Body of pancreas (tissue), 4 donors: Measurements from ENCODE around the gene FNDC3B. TPM values are rescaled to one million over a fixed set of nuclear protein-coding genes. Genes with fewer than 3 reads are reported as not detected.
"Not testable (repeated sequence)": the region's sequence is repeated elsewhere in the genome, so short reads cannot be mapped to it uniquely, and the experiment has no call there.

ENCODE experiments used
- ATAC-seq: fragments of 150-250 bp; one replicate; pipeline ENCODE4 v1.9.1; 2016
- DNase-seq, 4 donors: peaks; one replicate each; pipeline ENCODE4 v3.0.0-alpha.2; 2019
- H3K27ac ChIP-seq, 4 donors: fragments of 200-600 bp; sonication (generic); 1 replicate in 3 of 4; 2 replicates in 1 of 4; pipeline versions ENCODE4 v1.5.1 to v1.6.1; 2016 to 2019; ENCODE audit warnings: mild to moderate bottlenecking in 1 of 4, mixed read lengths in 1 of 4, moderate library complexity in 1 of 4
- H3K27me3 ChIP-seq, 2 donors: fragments of 200-600 bp; sonication (generic); one replicate each; pipeline ENCODE4 v1.6.0; 2016; ENCODE audit warnings: mild to moderate bottlenecking in 1 of 2
- H3K36me3 ChIP-seq, 2 donors: fragments of 200-600 bp; sonication (generic); replicated peaks in 1 of 2; 2 replicates each; pipeline ENCODE4 v1.5.1; 2016; ENCODE audit warnings: low read depth in 2 of 2; ENCODE audit not compliant: insufficient read depth in 1 of 2
- H3K4me1 ChIP-seq: fragments of 200-600 bp; sonication (generic); one replicate; pipeline ENCODE4 v1.6.0; 2016
- H3K4me3 ChIP-seq, 2 donors: fragments of 200-600 bp; sonication (generic); 1 replicate in 1 of 2; 2 replicates in 1 of 2; pipeline ENCODE4 v1.5.1; 2016 to 2019
- H3K9me3 ChIP-seq, 3 donors: fragments of 200-600 bp; sonication (generic); 1 replicate in 2 of 3; 2 replicates in 1 of 3; pipeline ENCODE4 v1.5.1; 2016
- CTCF ChIP-seq, 7 experiments: fragments of 450-650 bp in 4 of 7; fragments of 200-600 bp in 3 of 7; sonication (generic) in 3 of 7; IDR thresholded peaks; one replicate each; pipeline ENCODE4 v1.5.1; 2016 to 2019; ENCODE audit warnings: antibody characterized with exemption in 7 of 7
- POLR2A ChIP-seq, 3 donors: fragments of 450-650 bp; IDR thresholded peaks; one replicate each; pipeline ENCODE4 v1.6.1; 2016; ENCODE audit warnings: antibody characterized with exemption in 3 of 3, mild to moderate bottlenecking in 2 of 3
- WGBS, 2 donors: methylation state at CpG; one replicate each; pipeline ENCODE4 v1.1.5; 2017; 5-methylcytosine and 5-hydroxymethylcytosine counted together
- intact Hi-C: fragments of 100-400 bp; cut with DNase I; formaldehyde crosslinking; loops from one replicate; pipeline ENCODE4 v1.15.1; 2023
- total RNA-seq, 2 donors: library from RNA; depleted of rRNA; stranded (reverse); fragments of >200 nt; gene quantifications; one replicate each; pipeline ENCODE4 v1.1.0, GENCODE V29; 2016

FNDC3B gene
- total RNA-seq, 2 donors from 2014 or later: 64.3 to 86.0 TPM

GRCh38 chr3:172089250-172089649 lies 49.9 kb downstream of the FNDC3B start:
- Histone ChIP-seq H3K9me3 (no peaks in the 10 kb centered on the region), H3K27ac (peak overlapping the region in 1 of 4 donors; percentile 76), H3K4me1 (peaks cover 38% of the 10 kb centered on the region), H3K27me3 (no peaks in the 10 kb centered on the region), H3K36me3 (no peaks in the 10 kb centered on the region), H3K4me3 (no peak overlapping the region)
- TF ChIP-seq CTCF (IDR thresholded peaks at IDR 0.05): no peak
- no peak for TF ChIP-seq POLR2A (IDR thresholded peaks at IDR 0.05)
- ATAC-seq (no peak), DNase-seq (no peak)
- WGBS, 2 donors: 74 to 76% methylated on average over 4 of the region's 4 CpGs
- intact Hi-C loops: no loop called here

GRCh38 chr3:172090035-172090434 lies 50.7 kb downstream of the FNDC3B start:
- H3K27me3 ChIP-seq: no peaks in the 10 kb centered on the region
- peaks cover 32% of the 10 kb centered on the region for H3K4me1 ChIP-seq
- DNase-seq (no peak), ATAC-seq (no peak)
- intact Hi-C loops: no loop called here
- H3K9me3 ChIP-seq: no peaks in the 10 kb centered on the region
- H3K27ac ChIP-seq: peak overlapping the region in 1 of 4 donors; percentile 76
- WGBS, 2 donors: 52 to 56% methylated on average over 4 of the region's 4 CpGs
- H3K36me3 ChIP-seq: no peaks in the 10 kb centered on the region
- H3K4me3 ChIP-seq: no peak overlapping the region
- no peak for TF ChIP-seq POLR2A (IDR thresholded peaks at IDR 0.05)
- no peak for TF ChIP-seq CTCF (IDR thresholded peaks at IDR 0.05)

GRCh38 chr3:172092658-172093057 lies 53.3 kb downstream of the FNDC3B start:
- no peaks in the 10 kb centered on the region for H3K9me3 ChIP-seq
- peak overlapping the region in 2 of 4 donors; percentile 11 to 26 for H3K27ac ChIP-seq
- H3K4me1 ChIP-seq: peaks cover 38% of the 10 kb centered on the region
- intact Hi-C loops: no loop called here
- no peak for TF ChIP-seq POLR2A (IDR thresholded peaks at IDR 0.05)
- no peak for TF ChIP-seq CTCF (IDR thresholded peaks at IDR 0.05)
- no peaks in the 10 kb centered on the region for H3K27me3 ChIP-seq
- ATAC-seq: no peak
- no peaks in the 10 kb centered on the region for H3K36me3 ChIP-seq
- WGBS, 2 donors: 86 to 93% methylated on average over 5 of the region's 5 CpGs
- DNase-seq: no peak
- no peak overlapping the region for H3K4me3 ChIP-seq

- ATAC-seq, H3K27me3 ChIP-seq, H3K36me3 ChIP-seq, intact Hi-C loops, DNase-seq, H3K9me3 ChIP-seq, H3K4me3 ChIP-seq: not testable (repeated sequence)
- Histone ChIP-seq H3K4me1 (peaks cover 42% of the 10 kb centered on the region), H3K27ac (peak overlapping the region in 1 of 4 donors; percentile 35)
- 78 to 86% methylated on average over 11 to 12 of the region's 13 CpGs for WGBS, 2 donors
Observed at GRCh38 chr3:172093581-172094443, 54.4 kb downstream of the FNDC3B start.

- no peak for ATAC-seq
Observed at GRCh38 chr3:172094621-172095557, 55.5 kb downstream of the FNDC3B start.

More at GRCh38 chr3:172094621-172095557, 55.5 kb downstream of the FNDC3B start:
- Histone ChIP-seq H3K4me3 (no peak overlapping the region), H3K4me1 (peaks cover 49% of the 10 kb centered on the region), H3K9me3 (no peaks in the 10 kb centered on the region), H3K36me3 (no peaks in the 10 kb centered on the region), H3K27me3 (no peaks in the 10 kb centered on the region), H3K27ac (peak overlapping the region in 3 of 4 donors; percentile 9 to 80 (median 25))
- intact Hi-C loops: no loop called here
- TF ChIP-seq POLR2A (IDR thresholded peaks at IDR 0.05): no peak
- 77 to 79% methylated on average over 7 of the region's 7 CpGs for WGBS, 2 donors
- DNase-seq: no peak
